Chondrocyte (in vitro differentiated cells): ENCODE data around the gene SORBS1. TPM values are rescaled to one million over a fixed set of nuclear protein-coding genes. Genes with fewer than 3 reads are reported as not detected.

Source experiments
- DNase-seq: peaks from one replicate; pipeline ENCODE4 v3.0.0; 2021; ENCODE audit warnings: mixed read lengths, low spot score
- H3K27ac Mint-ChIP-seq: one replicate; pipeline ENCODE4 v1.8.0; 2021; ENCODE audit warnings: mild to moderate bottlenecking, moderate library complexity, mixed read lengths; ENCODE audit not compliant: unreplicated experiment
- H3K27me3 Mint-ChIP-seq: 2 replicates; pipeline ENCODE4 v1.8.0; 2021; ENCODE audit warnings: low read depth, mixed read lengths
- H3K36me3 Mint-ChIP-seq: 2 replicates; pipeline ENCODE4 v1.8.0; 2021; ENCODE audit warnings: low read depth, mixed read lengths
- H3K4me1 Mint-ChIP-seq: 2 replicates; pipeline ENCODE4 v1.8.0; 2021; ENCODE audit warnings: low read depth, mild to moderate bottlenecking, mixed read lengths
- H3K4me3 Mint-ChIP-seq: one replicate; pipeline ENCODE4 v1.8.0; 2021; ENCODE audit warnings: mild to moderate bottlenecking, moderate library complexity, mixed read lengths; ENCODE audit not compliant: unreplicated experiment
- H3K9me3 Mint-ChIP-seq: 2 replicates; pipeline ENCODE4 v1.8.0; 2021; ENCODE audit warnings: low read depth, mixed read lengths
- total RNA-seq: library from RNA; stranded (reverse); gene quantifications from 3 replicates; pipeline ENCODE4 v1.2.1, GENCODE V29; 2021
- TF ChIP-seq, protein P1 (sequence below): fragments of 200-600 bp; sonication (generic); IDR thresholded peaks from 2 replicates; pipeline ENCODE4 v1.5.0; 2021; ENCODE audit warnings: antibody characterized with exemption, mild to moderate bottlenecking, moderate library complexity

Gene SORBS1
- total RNA-seq, 1 donor from 2014 or later = 5.0 TPM

DNA sequence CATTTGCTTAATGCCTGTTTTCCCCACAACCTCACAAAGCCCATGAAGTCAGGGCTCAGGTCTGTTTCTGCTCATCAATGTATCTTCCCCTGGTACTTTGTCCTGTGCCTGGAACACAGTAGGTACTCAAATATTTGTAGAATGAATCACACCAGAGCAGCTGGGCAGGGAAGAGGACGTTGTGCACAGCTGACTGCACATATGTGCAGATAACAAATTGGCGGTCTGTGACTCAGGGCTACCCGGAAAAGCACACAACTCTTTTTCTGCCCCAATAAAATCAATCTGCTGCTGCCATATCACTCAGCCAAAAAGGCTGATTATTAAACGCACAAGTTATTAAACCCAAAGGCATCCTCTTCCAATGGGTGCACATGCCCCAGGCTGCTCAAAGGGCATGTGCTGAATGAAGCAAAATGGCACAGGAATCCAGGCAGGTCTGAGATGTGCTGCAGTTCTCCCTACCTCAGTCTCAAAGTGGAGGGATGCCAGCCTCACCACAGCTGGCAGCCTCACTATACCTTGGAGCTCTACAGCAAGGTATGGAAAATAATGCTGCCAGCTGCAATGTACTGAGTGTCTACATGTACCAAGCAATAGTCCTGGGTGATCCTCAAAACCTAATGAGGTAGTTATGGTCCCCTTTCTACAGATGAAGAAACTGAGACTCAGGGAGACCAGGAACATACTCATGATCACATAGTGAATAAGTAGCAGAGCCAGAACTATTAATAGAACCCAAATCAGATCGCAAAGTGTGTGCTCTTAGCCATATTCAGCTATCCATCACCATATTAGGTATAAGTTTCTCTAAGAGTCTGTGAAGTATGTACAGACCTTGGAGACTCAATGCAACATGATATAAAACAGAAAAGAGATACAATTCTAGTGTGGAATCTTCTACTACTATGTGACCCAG lies 43.4 kb downstream of the SORBS1 start:
- TF ChIP-seq, protein P1, sequence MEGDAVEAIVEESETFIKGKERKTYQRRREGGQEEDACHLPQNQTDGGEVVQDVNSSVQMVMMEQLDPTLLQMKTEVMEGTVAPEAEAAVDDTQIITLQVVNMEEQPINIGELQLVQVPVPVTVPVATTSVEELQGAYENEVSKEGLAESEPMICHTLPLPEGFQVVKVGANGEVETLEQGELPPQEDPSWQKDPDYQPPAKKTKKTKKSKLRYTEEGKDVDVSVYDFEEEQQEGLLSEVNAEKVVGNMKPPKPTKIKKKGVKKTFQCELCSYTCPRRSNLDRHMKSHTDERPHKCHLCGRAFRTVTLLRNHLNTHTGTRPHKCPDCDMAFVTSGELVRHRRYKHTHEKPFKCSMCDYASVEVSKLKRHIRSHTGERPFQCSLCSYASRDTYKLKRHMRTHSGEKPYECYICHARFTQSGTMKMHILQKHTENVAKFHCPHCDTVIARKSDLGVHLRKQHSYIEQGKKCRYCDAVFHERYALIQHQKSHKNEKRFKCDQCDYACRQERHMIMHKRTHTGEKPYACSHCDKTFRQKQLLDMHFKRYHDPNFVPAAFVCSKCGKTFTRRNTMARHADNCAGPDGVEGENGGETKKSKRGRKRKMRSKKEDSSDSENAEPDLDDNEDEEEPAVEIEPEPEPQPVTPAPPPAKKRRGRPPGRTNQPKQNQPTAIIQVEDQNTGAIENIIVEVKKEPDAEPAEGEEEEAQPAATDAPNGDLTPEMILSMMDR = no peak
- Mint-ChIP-seq H3K4me1 (peaks cover 26% of the 10 kb centered on the region), H3K36me3 (no peaks in the 10 kb centered on the region), H3K27me3 (no peaks in the 10 kb centered on the region), H3K27ac (no peak overlapping the region), H3K9me3 (no peaks in the 10 kb centered on the region), H3K4me3 (no peak overlapping the region)
- no peak for DNase-seq

DNA sequence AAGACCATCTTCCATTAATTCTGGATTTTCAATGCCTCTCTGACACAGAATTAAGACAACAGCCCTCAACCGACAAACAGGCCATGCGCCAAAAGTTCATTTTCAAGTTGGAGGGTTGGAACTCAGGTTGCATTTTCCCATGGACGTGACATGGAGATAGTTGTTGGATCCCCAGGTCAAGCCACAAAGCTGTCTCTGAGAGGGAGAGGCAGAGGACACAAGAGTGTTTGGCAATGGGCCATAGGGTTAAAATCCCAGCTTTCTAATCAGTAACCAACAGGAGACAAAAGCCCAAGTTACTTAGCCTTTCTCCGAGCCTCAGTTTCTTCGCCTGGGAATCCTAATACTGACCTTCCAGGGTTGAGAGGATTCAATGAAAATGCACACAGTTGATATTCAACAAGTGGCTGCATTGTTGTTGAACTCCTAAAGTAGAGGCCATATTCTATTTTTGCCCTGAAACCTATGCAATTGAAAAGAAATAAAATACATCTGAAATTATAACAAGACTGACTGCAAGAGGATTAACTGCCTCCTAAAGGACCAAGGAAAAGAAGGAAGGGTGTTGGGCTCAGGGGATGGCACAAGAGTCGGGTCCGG lies 44.3 kb downstream of the SORBS1 start:
- Mint-ChIP-seq H3K9me3 (no peaks in the 10 kb centered on the region), H3K36me3 (no peaks in the 10 kb centered on the region), H3K4me1 (peaks cover 26% of the 10 kb centered on the region), H3K27me3 (peaks cover 1% of the 10 kb centered on the region), H3K27ac (no peak overlapping the region), H3K4me3 (no peak overlapping the region)
- DNase-seq = no peak
- TF ChIP-seq, protein P1 = no peak

DNA sequence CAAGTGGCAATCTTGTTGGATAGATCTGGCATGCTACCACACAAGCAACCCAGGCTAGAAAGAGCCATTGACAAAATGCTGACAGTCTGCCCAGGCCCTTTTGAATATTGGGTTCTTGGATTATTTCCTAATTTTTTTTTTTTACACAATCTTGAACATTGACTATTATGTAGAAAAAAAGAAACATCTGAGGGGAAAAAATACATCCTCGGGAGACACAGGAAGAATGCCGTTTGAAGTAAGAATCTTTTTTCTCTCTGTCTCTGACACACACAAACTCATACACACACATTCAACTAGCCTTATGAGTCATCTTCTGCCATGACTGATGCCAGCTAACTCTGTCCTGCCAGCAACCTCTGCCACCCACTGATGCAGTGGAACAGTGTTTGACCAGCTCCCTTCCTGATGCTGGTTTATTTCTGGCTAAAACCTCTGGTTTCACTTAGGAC lies 47.2 kb downstream of the SORBS1 start:
- no peak for DNase-seq
- no peak overlapping the region for H3K4me3 Mint-ChIP-seq
- H3K27me3 Mint-ChIP-seq = peaks cover 3% of the 10 kb centered on the region
- H3K36me3 Mint-ChIP-seq = no peaks in the 10 kb centered on the region
- TF ChIP-seq, protein P1 = no peak
- H3K4me1 Mint-ChIP-seq = peaks cover 31% of the 10 kb centered on the region
- no peaks in the 10 kb centered on the region for H3K9me3 Mint-ChIP-seq
- no peak overlapping the region for H3K27ac Mint-ChIP-seq

DNA sequence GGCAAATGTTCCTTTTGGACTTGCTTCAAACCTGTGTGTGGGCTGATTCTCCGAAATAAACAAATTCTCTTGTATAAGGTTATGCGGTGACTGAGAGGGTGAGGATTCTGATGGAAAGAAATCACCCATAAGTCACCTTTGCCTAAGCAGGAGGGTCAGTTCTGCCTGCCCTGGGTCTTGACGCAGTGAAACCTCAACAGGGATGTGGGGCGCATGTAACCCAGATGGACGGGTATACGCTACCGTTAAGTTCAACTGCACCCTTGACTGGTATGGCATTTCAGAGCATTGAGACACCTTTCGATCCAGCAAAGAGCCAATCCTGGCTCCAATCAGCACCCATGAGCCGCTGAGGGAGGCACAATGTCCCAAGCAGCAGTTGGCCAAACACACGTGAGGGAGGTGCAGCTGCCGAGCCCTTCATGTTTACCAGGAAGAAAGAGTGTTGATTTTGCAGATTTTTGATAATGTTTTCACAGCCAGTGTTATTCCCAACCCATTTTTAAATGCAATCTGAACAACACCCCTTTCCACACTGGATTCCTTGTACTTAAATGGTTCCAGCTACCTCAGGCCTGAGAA lies 48.1 kb downstream of the SORBS1 start:
- Mint-ChIP-seq H3K9me3 (no peaks in the 10 kb centered on the region), H3K27ac (no peak overlapping the region), H3K4me1 (peaks cover 31% of the 10 kb centered on the region), H3K27me3 (peaks cover 3% of the 10 kb centered on the region), H3K4me3 (no peak overlapping the region), H3K36me3 (no peaks in the 10 kb centered on the region)
- TF ChIP-seq, protein P1 = no peak
- DNase-seq = no peak

GRCh38 chr10:95511314-95511713 lies 49.9 kb downstream of the SORBS1 start:
- Mint-ChIP-seq H3K36me3 (no peaks in the 10 kb centered on the region), H3K4me1 (peaks cover 28% of the 10 kb centered on the region)

More at GRCh38 chr10:95511314-95511713, 49.9 kb downstream of the SORBS1 start:
- Mint-ChIP-seq H3K9me3 (no peaks in the 10 kb centered on the region), H3K27me3 (peaks cover 3% of the 10 kb centered on the region), H3K4me3 (no peak overlapping the region), H3K27ac (no peak overlapping the region)
- no peak for DNase-seq
- TF ChIP-seq, protein P1 = no peak
